ENCODE results near the gene GAS2L3.

GAS2L3 gene

GRCh38 chr12:100643246-100643645, 69.8 kb downstream of the GAS2L3 start:
- Histone ChIP-seq H3K36me3 (ENCODE audit: low read depth) (no peaks in the 10 kb centered on the region), H3K9me3 (ENCODE audit: severe bottlenecking) (no peaks in the 10 kb centered on the region), H3K27ac (ENCODE audit: poor library complexity, severe bottlenecking) (no peak overlapping the region), H3K27me3 (ENCODE audit: insufficient read depth, poor library complexity, severe bottlenecking) (no peaks in the 10 kb centered on the region), H3K4me1 (ENCODE audit: insufficient read depth, poor library complexity, severe bottlenecking) (no peaks in the 10 kb centered on the region), H3K4me3 (ENCODE audit: severe bottlenecking) (no peak overlapping the region)
- ATAC-seq (ENCODE audit: low read depth) (no peak), DNase-seq (ENCODE audit: low spot score) (no peak)
- TF ChIP-seq CTCF (IDR thresholded peaks at IDR 0.05; ENCODE audit: poor library complexity, severe bottlenecking), result no peak

- no peaks in the 10 kb centered on the region for H3K27me3 ChIP-seq (ENCODE audit: insufficient read depth, poor library complexity, severe bottlenecking)
- DNase-seq (ENCODE audit: low spot score), result no peak
- H3K9me3 ChIP-seq (ENCODE audit: severe bottlenecking), result no peaks in the 10 kb centered on the region
- H3K4me1 ChIP-seq (ENCODE audit: insufficient read depth, poor library complexity, severe bottlenecking), result no peaks in the 10 kb centered on the region
- TF ChIP-seq CTCF (IDR thresholded peaks at IDR 0.05; ENCODE audit: poor library complexity, severe bottlenecking), result no peak
- H3K27ac ChIP-seq (ENCODE audit: poor library complexity, severe bottlenecking), result no peak overlapping the region
- ATAC-seq (ENCODE audit: low read depth), result no peak
- H3K36me3 ChIP-seq (ENCODE audit: low read depth), result no peaks in the 10 kb centered on the region
- H3K4me3 ChIP-seq (ENCODE audit: severe bottlenecking), result no peak overlapping the region
Observed at GRCh38 chr12:100646896-100647295, 73.4 kb downstream of the GAS2L3 start.

GRCh38 chr12:100651108-100651507, 77.6 kb downstream of the GAS2L3 start:
- Histone ChIP-seq H3K27ac (ENCODE audit: poor library complexity, severe bottlenecking) (no peak overlapping the region), H3K4me1 (ENCODE audit: insufficient read depth, poor library complexity, severe bottlenecking) (no peaks in the 10 kb centered on the region), H3K4me3 (ENCODE audit: severe bottlenecking) (no peak overlapping the region), H3K9me3 (ENCODE audit: severe bottlenecking) (no peaks in the 10 kb centered on the region), H3K27me3 (ENCODE audit: insufficient read depth, poor library complexity, severe bottlenecking) (no peaks in the 10 kb centered on the region), H3K36me3 (ENCODE audit: low read depth) (no peaks in the 10 kb centered on the region)
- DNase-seq (ENCODE audit: low spot score), result no peak
- no peak for ATAC-seq (ENCODE audit: low read depth)
- no peak for TF ChIP-seq CTCF (IDR thresholded peaks at IDR 0.05; ENCODE audit: poor library complexity, severe bottlenecking)

GRCh38 chr12:100651694-100652093, 78.2 kb downstream of the GAS2L3 start:
- H3K27me3 ChIP-seq (ENCODE audit: insufficient read depth, poor library complexity, severe bottlenecking), result no peaks in the 10 kb centered on the region
- ATAC-seq (ENCODE audit: low read depth) (no peak), DNase-seq (ENCODE audit: low spot score) (no peak)
- H3K36me3 ChIP-seq (ENCODE audit: low read depth), result no peaks in the 10 kb centered on the region
- no peaks in the 10 kb centered on the region for H3K4me1 ChIP-seq (ENCODE audit: insufficient read depth, poor library complexity, severe bottlenecking)
- H3K9me3 ChIP-seq (ENCODE audit: severe bottlenecking), result no peaks in the 10 kb centered on the region
- no peak overlapping the region for H3K4me3 ChIP-seq (ENCODE audit: severe bottlenecking)
- no peak overlapping the region for H3K27ac ChIP-seq (ENCODE audit: poor library complexity, severe bottlenecking)
- no peak for TF ChIP-seq CTCF (IDR thresholded peaks at IDR 0.05; ENCODE audit: poor library complexity, severe bottlenecking)

- H3K9me3 ChIP-seq (ENCODE audit: severe bottlenecking), result no peaks in the 10 kb centered on the region
- no peaks in the 10 kb centered on the region for H3K36me3 ChIP-seq (ENCODE audit: low read depth)
- H3K27me3 ChIP-seq (ENCODE audit: insufficient read depth, poor library complexity, severe bottlenecking), result no peaks in the 10 kb centered on the region
- no peak overlapping the region for H3K4me3 ChIP-seq (ENCODE audit: severe bottlenecking)
- no peak overlapping the region for H3K27ac ChIP-seq (ENCODE audit: poor library complexity, severe bottlenecking)
- no peak for ATAC-seq (ENCODE audit: low read depth)
- H3K4me1 ChIP-seq (ENCODE audit: insufficient read depth, poor library complexity, severe bottlenecking), result no peaks in the 10 kb centered on the region
- TF ChIP-seq CTCF (IDR thresholded peaks at IDR 0.05; ENCODE audit: poor library complexity, severe bottlenecking), result no peak
- DNase-seq (ENCODE audit: low spot score), result no peak
Observed at GRCh38 chr12:100652488-100652887, 79.0 kb downstream of the GAS2L3 start.

Measured in RWPE2 (cell line).